K562 (cell line): ENCODE measurements around the gene SPOCD1. TPM values are rescaled to one million over a fixed set of nuclear protein-coding genes. Genes with fewer than 3 reads are reported as not detected.

Experiments
- CAMTA2 ChIP-seq: fragments of 250-450 bp; sonication (Bioruptor Pico); conservative IDR thresholded peaks from 2 replicates; pipeline ENCODE4 v1.5.1; 2022
- CBFB ChIP-seq: sonication (generic); formaldehyde crosslinking; IDR thresholded peaks from 2 replicates; pipeline ENCODE4 v1.4.0; 2020; ENCODE audit warnings: mild to moderate bottlenecking, missing genetic modification reagents
- CBX5 ChIP-seq: IDR thresholded peaks from 2 replicates; pipeline ENCODE4 v1.6.1; 2014; ENCODE audit warnings: low read depth, borderline replicate concordance
- CREM ChIP-seq: IDR thresholded peaks from 2 replicates; pipeline ENCODE4 v1.6.1; 2014; ENCODE audit warnings: antibody characterized with exemption, low read depth
- FIP1L1 ChIP-seq: fragments of 200-400 bp; formaldehyde crosslinking; IDR thresholded peaks from 2 replicates; pipeline ENCODE4 v1.6.1; 2018; ENCODE audit warnings: mild to moderate bottlenecking, low read depth, low read length; ENCODE audit not compliant: poor library complexity, severe bottlenecking
- GABPB1 ChIP-seq: sonication (generic); formaldehyde crosslinking; IDR thresholded peaks from 2 replicates; pipeline ENCODE4 v1.8.0; 2022; ENCODE audit warnings: mild to moderate bottlenecking, missing genetic modification reagents
- HMG20B ChIP-seq: fragments of 250-450 bp; sonication (Bioruptor Pico); IDR thresholded peaks from 2 replicates; pipeline ENCODE4 v1.5.0; 2021; ENCODE audit warnings: mild to moderate bottlenecking
- JUN ChIP-seq, 2 experiments: sonication (generic) in 1 of 2; formaldehyde crosslinking in 1 of 2; IDR thresholded peaks; 2 replicates each; pipeline versions ENCODE4 v1.6.1 to v1.8.0; 2012 to 2022; ENCODE audit warnings: borderline replicate concordance in 2 of 2, mild to moderate bottlenecking in 2 of 2, improper control_type of control experiment in 1 of 2, low read depth in 1 of 2, low read length in 1 of 2, missing genetic modification reagents in 1 of 2
- KDM1A ChIP-seq, 2 experiments: fragments of 450-650 bp; IDR thresholded peaks; 2 replicates each; pipeline ENCODE4 v1.6.1; 2016; ENCODE audit warnings: mild to moderate bottlenecking in 2 of 2
- MAFG ChIP-seq: fragments of 450-650 bp; conservative IDR thresholded peaks from 2 replicates; pipeline ENCODE4 v1.6.1; 2016; ENCODE audit warnings: missing genetic modification characterization, missing compliant biosample characterization
- POU5F1 ChIP-seq: fragments of 150-350 bp; IDR thresholded peaks from 2 replicates; pipeline ENCODE4 v1.6.1; 2014; ENCODE audit warnings: borderline replicate concordance, low read length, low read depth, mild to moderate bottlenecking; ENCODE audit not compliant: partially characterized antibody
- RCOR1 ChIP-seq, 2 experiments: IDR thresholded peaks; 2 replicates each; pipeline ENCODE4 v1.6.1; 2012; ENCODE audit warnings: low read depth in 2 of 2, low read length in 2 of 2, borderline replicate concordance in 1 of 2, improper control_type of control experiment in 1 of 2
- SIN3B ChIP-seq: fragments of 450-650 bp; IDR thresholded peaks from 2 replicates; pipeline ENCODE4 v1.6.1; 2017; ENCODE audit warnings: low read depth, mild to moderate bottlenecking, moderate library complexity
- TAF15 ChIP-seq: fragments of 200-400 bp; formaldehyde crosslinking; IDR thresholded peaks from 2 replicates; pipeline ENCODE4 v1.6.1; 2017; ENCODE audit warnings: mild to moderate bottlenecking, low read depth, low read length, moderate library complexity
- TAF9B ChIP-seq: fragments of 450-650 bp; IDR thresholded peaks from 2 replicates; pipeline ENCODE4 v1.6.1; 2018; ENCODE audit warnings: mild to moderate bottlenecking; ENCODE audit not compliant: partially characterized antibody
- TARDBP ChIP-seq: fragments of 450-650 bp; IDR thresholded peaks from 2 replicates; pipeline ENCODE4 v1.6.1; 2016
- TBL1XR1 ChIP-seq, 2 experiments: IDR thresholded peaks; 2 replicates each; pipeline ENCODE4 v1.6.1; 2012; ENCODE audit warnings: improper control_type of control experiment in 2 of 2, low read length in 2 of 2, mild to moderate bottlenecking in 1 of 2
- TEAD1 ChIP-seq, 2 experiments: fragments of 450-650 bp in 1 of 2; sonication (generic) in 1 of 2; formaldehyde crosslinking; IDR thresholded peaks; 2 replicates each; pipeline versions ENCODE4 v1.4.0 to v1.8.0; 2020 to 2022; ENCODE audit warnings: mild to moderate bottlenecking in 2 of 2, missing genetic modification reagents in 1 of 2
- ZNF134 ChIP-seq: fragments of 250-450 bp; sonication (Bioruptor Pico); conservative IDR thresholded peaks from 2 replicates; pipeline ENCODE4 v1.4.0; 2020
- polyA plus RNA-seq, 8 experiments: library from polyadenylated mRNA; depleted of rRNA in 4 of 8; stranded (reverse) in 5 of 8; unstranded in 3 of 8; fragments of >200 nt; fragmentation: Nextera tagmentation in 2 of 8; fragmentation: Illumina TruSeq in 1 of 8; extraction: Ambion mirVana in 2 of 8; extraction: Trizol in 1 of 8; gene quantifications; 2 replicates each; pipeline versions ENCODE4 v1.2.1 to v1.2.3, GENCODE V29; 2011 to 2014; ENCODE audit warnings: inconsistent platforms in 1 of 8, missing spikeins in 1 of 8
- total RNA-seq, 7 experiments: library from RNA; depleted of rRNA in 6 of 7; stranded (reverse); fragments of >200 nt in 6 of 7; fragmentation: Illumina TruSeq in 2 of 7; extraction: Trizol in 2 of 7; gene quantifications; 2 replicates each; pipeline versions ENCODE4 v1.2.1 to v1.2.3, GENCODE V29; 2011 to 2021; ENCODE audit warnings: low replicate concordance in 1 of 7
- TF ChIP-seq, protein P1 (sequence below): fragments of 250-450 bp; sonication (Bioruptor Pico); IDR thresholded peaks from 2 replicates; pipeline ENCODE4 v1.8.0; 2022; ENCODE audit warnings: inconsistent platforms, mild to moderate bottlenecking, moderate library complexity, borderline replicate concordance
- TF ChIP-seq, protein P2 (sequence below): fragments of 250-450 bp; sonication (Bioruptor Pico); IDR thresholded peaks from 2 replicates; pipeline ENCODE4 v1.4.0; 2020; ENCODE audit warnings: mild to moderate bottlenecking, moderate library complexity
- TF ChIP-seq, protein P3 (sequence below): fragments of 250-450 bp; sonication (Bioruptor Pico); IDR thresholded peaks from 2 replicates; pipeline ENCODE4 v1.8.0; 2022; ENCODE audit warnings: moderate library complexity, mild to moderate bottlenecking, inconsistent platforms

SPOCD1 gene
- total and polyA plus RNA-seq, 9 of the 15 experiments (the other 6 are each of a cell fraction or from before 2014, with no cell fraction given): 0.03 to 0.71 (median 0.26) TPM; not detected in 1

DNA sequence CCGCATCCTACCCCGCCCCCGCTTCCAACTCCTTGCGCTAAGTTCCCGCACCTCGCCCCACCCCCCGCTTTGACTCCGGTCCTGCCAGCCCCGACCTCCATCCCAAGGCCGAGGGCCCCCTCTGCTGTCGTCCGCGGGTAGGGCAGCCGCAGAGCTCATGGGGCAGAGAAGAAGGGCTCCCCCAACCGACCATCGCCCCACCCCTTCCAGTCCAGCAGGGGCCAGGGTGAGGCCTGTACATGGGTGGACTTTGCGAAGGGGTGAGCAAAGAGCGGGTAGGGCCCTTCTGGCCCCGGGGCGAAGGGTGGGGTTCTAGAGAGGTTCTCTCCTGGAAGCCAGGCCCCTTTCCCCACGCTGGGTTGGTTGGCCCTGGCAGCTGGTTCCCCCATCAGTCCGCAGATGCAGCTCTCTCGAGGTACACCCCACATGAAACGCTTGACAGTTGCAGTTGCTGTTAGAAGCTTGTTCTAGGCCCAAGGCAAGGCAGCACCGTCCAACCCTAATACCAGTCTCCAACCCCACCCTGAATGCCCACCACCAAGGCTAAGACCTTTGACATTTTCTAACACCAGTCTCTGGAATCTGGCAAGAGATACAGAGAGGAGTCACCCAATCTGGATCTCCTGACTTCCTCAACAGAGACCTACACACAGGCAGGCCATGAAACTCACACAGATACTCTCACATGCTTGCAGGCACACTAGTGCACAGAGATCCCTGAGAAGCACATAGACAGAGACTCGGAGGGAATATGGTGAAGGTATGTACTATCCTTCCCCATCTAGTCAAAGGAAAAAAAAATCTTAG, 26.4 kb downstream of the SPOCD1 start (continued):
- TF ChIP-seq CREM (peak; percentile 45), TAF9B (no peak), GABPB1 (peak; percentile 68; the same call in 1 of the 2 replicates), CBFB (no peak), POU5F1 (no peak), SIN3B (no peak), JUN (IDR thresholded peaks at IDR 0.05; ENCODE audit: borderline replicate concordance, low read depth, low read length) (no peak; the same call in 1 of the 2 replicates), JUN (CRISPR knock-in tag; IDR thresholded peaks at IDR 0.05; ENCODE audit: borderline replicate concordance) (no peak), HMG20B (CRISPR knock-in tag) (no peak), RCOR1 (IDR thresholded peaks at IDR 0.05; ENCODE audit: borderline replicate concordance in 1 of 2, low read depth in 2 of 2, low read length in 2 of 2) (peak in 1 of 2 experiments; percentile 71; a peak in 2 of 4 replicates), CAMTA2 (CRISPR knock-in tag) (no peak), TAF15 (no peak), MAFG (tag) (no peak), TEAD1 (CRISPR knock-in tag; IDR thresholded peaks at IDR 0.05) (no peak; a peak in 1 of 4 replicates), TARDBP (no peak), CBX5 (no peak), ZNF134 (CRISPR knock-in tag) (no peak), TBL1XR1 (IDR thresholded peaks at IDR 0.05; ENCODE audit: low read length in 2 of 2) (no peak), FIP1L1 (no peak), KDM1A (IDR thresholded peaks at IDR 0.05) (no peak)
- TF ChIP-seq, protein P1, sequence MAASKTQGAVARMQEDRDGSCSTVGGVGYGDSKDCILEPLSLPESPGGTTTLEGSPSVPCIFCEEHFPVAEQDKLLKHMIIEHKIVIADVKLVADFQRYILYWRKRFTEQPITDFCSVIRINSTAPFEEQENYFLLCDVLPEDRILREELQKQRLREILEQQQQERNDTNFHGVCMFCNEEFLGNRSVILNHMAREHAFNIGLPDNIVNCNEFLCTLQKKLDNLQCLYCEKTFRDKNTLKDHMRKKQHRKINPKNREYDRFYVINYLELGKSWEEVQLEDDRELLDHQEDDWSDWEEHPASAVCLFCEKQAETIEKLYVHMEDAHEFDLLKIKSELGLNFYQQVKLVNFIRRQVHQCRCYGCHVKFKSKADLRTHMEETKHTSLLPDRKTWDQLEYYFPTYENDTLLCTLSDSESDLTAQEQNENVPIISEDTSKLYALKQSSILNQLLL (CRISPR knock-in tag): no peak
- TF ChIP-seq, protein P2, sequence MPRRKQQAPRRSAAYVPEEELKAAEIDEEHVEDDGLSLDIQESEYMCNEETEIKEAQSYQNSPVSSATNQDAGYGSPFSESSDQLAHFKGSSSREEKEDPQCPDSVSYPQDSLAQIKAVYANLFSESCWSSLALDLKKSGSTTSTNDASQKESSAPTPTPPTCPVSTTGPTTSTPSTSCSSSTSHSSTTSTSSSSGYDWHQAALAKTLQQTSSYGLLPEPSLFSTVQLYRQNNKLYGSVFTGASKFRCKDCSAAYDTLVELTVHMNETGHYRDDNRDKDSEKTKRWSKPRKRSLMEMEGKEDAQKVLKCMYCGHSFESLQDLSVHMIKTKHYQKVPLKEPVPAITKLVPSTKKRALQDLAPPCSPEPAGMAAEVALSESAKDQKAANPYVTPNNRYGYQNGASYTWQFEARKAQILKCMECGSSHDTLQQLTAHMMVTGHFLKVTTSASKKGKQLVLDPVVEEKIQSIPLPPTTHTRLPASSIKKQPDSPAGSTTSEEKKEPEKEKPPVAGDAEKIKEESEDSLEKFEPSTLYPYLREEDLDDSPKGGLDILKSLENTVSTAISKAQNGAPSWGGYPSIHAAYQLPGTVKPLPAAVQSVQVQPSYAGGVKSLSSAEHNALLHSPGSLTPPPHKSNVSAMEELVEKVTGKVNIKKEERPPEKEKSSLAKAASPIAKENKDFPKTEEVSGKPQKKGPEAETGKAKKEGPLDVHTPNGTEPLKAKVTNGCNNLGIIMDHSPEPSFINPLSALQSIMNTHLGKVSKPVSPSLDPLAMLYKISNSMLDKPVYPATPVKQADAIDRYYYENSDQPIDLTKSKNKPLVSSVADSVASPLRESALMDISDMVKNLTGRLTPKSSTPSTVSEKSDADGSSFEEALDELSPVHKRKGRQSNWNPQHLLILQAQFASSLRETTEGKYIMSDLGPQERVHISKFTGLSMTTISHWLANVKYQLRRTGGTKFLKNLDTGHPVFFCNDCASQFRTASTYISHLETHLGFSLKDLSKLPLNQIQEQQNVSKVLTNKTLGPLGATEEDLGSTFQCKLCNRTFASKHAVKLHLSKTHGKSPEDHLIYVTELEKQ (CRISPR knock-in tag): no peak
- TF ChIP-seq, protein P3, sequence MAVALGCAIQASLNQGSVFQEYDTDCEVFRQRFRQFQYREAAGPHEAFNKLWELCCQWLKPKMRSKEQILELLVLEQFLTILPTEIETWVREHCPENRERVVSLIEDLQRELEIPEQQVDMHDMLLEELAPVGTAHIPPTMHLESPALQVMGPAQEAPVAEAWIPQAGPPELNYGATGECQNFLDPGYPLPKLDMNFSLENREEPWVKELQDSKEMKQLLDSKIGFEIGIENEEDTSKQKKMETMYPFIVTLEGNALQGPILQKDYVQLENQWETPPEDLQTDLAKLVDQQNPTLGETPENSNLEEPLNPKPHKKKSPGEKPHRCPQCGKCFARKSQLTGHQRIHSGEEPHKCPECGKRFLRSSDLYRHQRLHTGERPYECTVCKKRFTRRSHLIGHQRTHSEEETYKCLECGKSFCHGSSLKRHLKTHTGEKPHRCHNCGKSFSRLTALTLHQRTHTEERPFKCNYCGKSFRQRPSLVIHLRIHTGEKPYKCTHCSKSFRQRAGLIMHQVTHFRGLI (CRISPR knock-in tag): no peak
